GM21381 (cell line): ENCODE measurements around the gene MRPL10.
A peak's percentile ranks its signal among the peaks of the same experiment; 100 is the strongest.

Source experiments
- ATAC-seq: cut with Tn5 transposase; IDR thresholded peaks from one replicate; pipeline ENCODE4 v1.9.1; 2021; ENCODE audit warnings: mild to moderate bottlenecking, moderate library complexity; ENCODE audit not compliant: unreplicated experiment

The MRPL10 gene

DNA sequence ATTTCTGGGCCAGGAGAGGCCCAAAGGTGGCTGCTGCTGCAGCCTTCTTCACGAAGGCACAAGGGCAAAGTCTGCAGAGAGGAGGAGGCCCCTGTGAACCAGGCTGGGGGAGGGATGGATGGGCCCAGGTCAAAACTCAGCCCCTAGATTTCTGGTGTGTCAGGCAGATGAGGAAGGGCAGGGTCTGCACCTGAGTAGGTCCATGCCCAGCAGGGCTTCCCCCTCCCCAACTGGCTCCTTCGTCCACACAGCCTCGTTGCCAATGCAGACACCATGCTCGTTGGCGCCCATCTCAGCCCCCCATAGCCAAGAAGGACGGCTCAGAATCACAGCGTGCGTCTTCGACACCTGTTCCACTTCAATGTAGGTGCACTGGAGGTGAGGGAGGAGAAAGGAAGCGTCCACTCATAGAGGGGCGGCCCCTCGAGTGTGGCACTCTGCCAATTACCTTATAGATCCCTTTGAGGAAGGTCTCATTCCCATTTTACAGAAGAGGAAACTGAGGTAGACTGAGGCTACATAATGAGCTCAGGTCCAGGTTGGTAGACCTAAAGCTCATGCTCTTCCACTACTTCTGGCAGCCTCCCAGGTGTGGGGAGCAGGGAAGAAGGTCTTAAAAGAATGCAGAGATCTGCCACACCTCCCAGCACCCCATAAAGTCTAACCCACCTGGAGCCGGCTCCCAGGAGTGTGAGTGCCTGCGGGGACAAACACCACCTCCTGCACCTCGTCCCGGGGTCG lies 8.8 kb upstream of the MRPL10 start:
- ATAC-seq, result no peak

DNA sequence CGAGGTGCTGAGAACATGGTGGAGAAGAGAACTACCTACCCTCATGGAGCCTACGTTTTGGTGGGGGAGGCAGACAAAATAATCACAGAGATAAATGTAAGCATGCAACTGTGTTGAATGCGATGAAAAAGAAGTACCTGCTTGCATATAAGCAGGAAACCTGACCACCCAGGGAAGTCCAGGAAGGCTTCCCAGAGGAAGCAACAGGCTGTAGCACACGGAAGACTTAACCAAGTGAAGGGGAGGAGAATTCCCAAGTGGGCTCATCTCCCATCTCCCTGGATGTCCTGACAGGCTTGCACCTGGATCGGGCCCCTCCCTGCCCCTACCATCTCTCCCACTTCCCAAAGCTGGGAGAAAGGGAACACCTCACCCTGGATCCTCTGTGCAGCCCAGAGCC lies 7.7 kb upstream of the MRPL10 start:
- no peak for ATAC-seq

DNA sequence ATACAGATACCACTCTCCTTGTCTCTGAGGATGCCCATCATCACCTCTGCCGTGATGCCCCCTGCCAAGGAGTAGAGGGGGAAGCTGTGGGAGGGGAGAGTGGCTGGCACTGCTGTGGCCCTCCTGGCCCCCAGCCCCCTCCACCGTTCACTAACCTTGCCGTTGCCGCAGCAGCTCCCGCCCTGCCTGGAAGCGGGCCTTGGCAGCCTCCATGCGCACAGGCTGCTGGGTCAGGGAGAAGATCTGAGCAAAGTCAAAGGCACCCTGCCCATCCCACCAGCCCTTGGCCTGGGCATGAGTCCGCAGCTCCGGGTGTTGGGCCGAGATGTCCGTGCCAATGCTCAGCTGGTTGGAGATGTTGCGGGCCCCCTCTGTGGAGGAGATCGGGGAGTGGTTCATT lies 7.3 kb upstream of the MRPL10 start:
- no peak for ATAC-seq

DNA sequence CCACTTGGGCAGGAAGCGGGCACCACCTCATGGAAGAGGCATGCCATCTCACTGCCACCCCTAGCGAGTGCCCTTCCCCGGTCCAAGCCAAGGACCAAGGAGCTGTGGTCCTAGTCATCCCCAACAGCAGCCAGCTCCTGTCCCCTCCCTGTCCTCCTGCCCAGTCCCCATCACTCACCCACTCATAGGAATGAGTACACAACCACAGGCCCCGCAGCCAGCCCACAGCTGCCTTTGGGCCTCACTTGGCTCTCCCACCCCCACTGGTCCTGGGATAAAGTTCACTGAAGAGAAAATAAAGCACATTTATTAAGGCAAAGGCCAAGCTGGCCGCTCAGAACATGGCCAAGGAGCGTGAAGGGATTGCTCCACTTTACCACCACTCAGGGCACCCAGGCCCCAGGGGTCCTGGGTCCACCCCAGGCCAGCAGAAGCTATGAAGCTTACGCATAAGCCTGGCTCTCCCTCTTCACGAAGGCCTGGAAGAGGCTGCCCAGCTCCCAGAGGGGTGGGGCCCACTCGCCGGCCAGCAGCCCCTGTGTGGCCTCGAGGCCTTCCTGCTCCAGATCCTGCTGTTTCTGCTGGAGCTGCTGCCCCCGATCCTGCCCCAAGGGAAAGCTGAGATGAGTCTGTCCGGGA lies 6.2 kb upstream of the MRPL10 start:
- ATAC-seq, result no peak

DNA sequence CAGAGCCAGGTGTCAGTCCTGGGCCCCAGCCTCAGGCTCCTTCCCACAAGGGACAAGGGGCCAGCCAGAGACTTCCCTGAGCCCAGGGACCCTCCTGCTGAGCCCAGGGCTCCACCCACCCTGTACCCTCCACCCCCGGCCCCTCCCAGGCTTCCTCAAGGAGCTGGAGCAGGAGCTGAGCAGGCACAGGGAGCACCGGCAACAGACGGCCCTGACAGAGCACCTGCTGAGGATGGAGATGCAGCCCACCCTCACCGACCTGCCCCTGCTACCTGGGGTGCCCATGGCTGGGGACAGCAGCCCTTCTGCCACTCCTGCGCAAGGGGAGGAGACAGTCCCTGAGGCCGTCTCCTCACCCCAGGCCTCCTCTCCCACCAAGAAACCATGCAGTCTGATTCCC lies 5.3 kb upstream of the MRPL10 start:
- no peak for ATAC-seq

DNA sequence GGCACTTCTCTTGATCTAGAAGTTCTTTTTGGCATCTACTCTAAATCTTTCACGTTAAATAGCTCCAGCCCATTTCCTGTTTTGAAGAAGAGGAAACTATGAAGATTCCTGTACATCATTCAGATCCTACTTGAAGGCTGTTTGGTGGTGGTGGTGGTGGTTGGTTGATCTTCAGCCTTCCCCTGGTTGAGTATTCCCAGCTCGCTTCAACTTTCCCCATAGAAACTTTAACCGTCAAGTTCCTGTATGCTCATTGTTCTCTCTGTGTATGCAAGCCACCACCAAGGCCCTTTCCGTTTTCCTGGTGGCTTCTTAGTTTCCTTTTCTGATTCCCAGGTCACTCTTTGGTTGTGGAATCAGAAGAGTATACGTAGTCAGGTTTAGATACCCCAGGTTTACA lies 3.4 kb upstream of the MRPL10 start:
- ATAC-seq, result no peak

DNA sequence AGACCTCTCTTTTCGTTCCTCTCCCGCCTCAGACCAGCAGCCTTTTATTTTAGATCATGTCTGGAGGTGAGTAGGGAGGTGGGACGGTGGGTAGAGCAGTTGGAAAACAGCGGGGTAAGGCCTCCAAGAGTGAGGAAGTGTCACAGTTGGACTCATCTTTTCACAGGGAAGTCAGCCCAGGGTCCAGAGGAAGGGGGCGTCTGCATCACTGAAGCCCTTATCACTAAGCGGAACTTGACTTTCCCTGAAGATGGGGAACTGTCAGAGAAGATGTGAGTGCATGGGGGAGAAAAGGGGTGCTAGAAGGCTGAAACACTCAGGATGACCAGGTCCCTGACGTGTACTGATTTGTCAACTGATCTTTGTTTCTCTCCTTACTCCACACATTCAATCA lies 590 bp upstream of the MRPL10 start:
- peak; percentile 22 for ATAC-seq

DNA sequence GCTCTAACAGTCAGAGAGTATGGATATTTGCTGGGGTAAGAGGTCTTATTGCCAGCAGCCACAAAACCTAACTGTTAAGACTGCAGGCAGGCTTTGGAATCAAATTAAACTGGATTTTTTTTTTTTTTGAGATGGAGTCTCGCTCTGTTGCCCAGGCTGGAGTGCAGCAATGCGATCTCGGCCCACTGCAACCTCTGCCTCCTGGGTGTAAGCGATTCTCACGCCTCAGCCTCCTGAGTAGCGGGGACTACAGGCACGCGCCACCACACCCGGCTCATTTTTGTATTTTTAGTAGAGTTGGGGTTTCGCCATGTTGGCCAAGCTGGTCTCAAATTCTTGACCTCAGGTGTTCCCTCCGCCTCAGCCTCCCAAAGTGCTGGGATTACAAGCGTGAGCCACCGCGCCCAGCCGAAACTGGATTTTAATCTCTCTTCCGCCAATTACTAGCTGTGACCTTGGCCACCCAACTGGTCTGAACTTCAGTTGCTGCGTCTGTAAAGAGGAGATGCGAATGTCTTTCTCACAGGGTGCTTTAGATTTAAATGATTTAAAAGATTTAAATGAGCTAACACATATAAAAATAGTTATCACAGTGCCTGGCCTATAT lies 842 bp downstream of the MRPL10 start:
- no peak for ATAC-seq

DNA sequence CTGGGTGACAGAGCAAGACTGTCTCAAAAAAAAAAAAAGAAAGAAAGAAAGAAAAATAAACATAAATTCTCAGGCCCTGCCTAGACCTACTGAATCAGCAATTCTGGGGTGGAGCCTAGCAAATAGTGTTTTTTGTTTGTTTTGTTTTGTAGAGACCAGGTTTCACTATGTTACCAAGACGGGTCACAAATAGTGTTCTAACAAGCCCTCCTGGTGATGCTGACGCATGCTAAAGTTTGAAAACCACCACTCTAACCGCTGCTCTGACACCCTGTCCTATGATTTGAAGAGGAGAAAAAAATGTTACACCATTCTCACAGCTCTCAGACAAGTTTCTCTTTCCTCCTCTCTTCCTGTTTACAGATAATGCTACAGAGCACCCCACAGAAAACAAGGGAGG lies 1.5 kb downstream of the MRPL10 start:
- no peak for ATAC-seq

DNA sequence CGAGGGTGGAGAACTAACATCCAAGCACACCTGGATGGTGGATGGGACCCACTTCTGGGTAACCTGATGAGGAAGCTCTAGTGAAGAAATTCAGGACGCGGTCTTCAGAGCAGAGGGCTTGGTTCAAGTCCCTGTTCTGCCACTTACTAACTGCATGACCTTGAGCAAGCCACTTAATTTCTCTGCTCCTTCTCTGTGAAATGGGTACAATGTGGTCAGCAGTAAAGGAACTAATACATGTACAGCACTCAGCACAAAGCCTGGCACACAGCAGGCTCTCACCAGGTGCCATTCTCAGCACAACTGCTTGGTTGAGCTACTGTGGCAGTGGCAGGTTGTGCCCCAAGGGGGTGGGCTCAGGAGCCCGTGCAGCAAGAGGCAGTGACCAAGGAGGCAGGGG lies 7.8 kb downstream of the MRPL10 start:
- ATAC-seq, result no peak

DNA sequence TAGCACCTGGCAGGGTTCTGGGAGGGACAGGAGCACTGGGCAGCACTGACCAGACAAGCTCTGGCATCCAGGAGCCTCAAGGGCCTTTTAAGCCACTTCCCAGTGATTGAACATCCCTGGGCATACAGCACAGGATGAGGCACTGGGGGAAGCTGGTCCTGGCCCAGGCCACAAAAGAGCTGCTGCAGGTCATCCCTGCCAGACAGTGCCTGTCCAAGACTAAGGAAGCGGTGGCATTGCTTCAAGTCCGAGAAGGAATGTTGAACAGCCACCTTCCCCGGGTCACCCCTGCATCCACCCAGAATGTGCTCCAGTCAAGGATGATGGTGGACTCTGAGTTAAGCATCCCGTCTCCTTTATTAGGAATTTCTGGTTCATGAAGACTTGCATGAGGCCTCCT lies 8.6 kb downstream of the MRPL10 start:
- ATAC-seq, result no peak

DNA sequence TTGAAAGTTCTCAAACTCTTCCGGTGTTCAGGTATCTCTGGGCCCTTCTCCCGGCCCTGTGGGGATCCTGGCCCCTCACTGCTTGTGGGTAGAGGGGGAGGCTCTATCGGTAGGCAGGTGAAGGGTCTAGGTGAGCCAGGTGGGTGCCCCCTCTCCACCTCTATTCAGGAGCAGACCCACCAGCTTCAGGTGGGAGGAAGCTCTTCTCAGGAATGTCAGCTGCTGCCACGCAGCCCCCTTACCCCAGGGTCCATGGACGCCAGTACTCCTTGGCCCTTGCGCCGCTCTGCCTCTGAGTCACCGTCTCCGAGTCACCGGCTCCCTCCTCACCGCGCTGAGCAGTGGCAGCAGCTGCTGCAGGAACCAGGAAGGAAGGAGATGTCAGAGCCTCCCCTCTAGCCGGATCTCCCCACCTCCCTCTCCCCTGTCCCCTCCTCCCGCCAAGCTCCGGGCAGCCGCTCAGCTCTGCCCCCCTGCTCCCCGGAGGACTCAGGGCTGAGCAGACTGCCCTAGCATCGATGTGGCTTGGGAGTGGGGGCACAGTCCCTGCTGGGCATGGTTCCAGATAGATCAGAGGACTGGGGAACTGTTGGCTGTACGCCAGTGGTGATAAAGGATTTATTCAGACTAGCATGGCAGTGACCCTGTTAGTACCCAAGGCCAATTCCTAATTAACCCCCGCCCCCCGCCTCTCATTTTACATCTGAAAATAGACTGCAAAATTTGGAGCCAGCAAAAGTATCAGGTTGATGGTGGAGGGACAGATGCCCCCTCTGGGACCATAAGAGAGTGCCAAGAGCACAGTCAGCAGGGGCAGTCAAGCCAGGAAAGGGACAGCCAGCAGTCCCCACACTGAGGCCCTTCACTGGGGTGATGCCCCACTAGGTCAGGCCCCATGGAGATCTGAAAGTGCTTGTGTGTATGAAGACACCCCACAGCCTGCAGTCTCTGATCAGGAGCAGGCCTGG lies 9.6 kb downstream of the MRPL10 start, which contains the start of gene OSBPL7:
OSBPL7 (minus strand) TSS at position 371 of the 968 bp plus-strand sequence. CDS start 1,516 bp downstream, outside the sequence.
- peak; percentile 78 for ATAC-seq

DNA sequence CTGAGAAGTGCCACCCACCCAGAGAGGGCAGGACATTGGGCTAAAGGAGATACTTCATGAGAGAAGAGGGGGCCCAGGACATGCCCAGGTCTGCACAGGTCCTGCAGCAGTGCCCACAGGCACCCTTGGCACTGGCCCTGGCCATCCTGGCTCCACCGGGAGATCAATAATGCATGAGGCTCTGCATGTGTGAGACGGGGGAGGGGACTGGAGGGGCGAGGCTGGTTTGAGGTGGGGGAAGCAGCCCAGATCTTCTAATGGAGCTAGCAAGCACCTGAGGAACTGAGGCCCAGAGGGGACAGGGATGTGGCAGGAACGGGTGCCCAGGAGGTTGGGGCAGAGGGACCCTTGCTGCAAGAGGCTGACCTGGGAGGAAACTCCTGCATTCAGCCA lies 10.3 kb downstream of the MRPL10 start:
- ATAC-seq, result no peak

DNA sequence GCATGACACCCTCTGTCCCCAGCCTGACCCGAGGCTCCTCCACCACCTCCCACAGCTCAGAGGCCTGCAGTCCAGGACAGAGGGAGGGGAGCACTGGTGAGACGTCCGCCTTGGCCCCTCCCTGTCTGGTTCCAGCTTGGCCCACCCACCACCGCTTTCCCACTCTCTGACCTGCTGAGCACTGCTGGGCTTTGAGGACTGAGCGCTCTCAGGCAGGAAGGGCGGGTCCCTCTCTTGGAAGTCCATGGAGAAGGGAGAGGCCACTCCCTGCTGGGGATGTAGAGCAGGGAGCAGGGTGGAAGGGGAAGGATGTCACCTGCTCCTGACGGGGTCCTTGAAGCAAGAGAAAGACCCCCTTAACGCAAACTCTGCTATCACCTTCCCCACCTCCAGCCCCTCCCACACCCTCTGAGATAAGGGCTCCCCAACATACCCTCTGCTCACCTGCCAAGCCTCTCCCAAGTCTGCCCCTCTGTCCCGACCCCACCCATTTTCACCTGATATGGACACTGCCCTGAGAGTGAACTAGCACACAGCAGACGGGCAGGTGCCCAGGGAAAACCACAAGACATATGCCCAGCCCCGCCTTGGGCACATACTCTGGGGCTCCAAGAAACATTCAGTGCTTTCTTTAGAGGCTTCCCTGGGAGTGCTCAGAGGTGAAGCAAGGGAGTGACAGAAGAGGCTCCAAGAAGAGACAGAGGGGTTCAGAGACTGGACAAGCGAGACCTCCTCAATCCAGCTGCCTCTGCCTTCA lies 11.1 kb downstream of the MRPL10 start:
- ATAC-seq, result no peak

DNA sequence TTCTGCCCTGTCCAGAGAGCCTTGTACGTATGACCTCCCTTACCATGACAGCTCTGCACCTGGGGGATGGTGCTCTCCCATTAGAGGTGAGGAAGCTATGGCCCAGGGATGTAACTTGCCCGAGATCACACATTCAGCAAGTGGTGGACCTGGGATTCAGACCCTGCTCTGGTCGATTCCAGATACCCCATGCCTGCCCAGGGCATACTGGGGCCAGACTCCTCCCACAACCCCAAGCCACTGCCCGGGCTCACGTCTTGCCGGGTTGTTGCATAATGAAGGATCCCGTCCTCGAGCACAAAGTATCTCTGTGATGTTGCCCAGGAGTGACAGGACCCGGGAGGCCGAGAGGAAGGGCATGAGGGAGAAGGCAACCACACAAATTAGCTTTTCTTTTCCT lies 11.9 kb downstream of the MRPL10 start:
- no peak for ATAC-seq

DNA sequence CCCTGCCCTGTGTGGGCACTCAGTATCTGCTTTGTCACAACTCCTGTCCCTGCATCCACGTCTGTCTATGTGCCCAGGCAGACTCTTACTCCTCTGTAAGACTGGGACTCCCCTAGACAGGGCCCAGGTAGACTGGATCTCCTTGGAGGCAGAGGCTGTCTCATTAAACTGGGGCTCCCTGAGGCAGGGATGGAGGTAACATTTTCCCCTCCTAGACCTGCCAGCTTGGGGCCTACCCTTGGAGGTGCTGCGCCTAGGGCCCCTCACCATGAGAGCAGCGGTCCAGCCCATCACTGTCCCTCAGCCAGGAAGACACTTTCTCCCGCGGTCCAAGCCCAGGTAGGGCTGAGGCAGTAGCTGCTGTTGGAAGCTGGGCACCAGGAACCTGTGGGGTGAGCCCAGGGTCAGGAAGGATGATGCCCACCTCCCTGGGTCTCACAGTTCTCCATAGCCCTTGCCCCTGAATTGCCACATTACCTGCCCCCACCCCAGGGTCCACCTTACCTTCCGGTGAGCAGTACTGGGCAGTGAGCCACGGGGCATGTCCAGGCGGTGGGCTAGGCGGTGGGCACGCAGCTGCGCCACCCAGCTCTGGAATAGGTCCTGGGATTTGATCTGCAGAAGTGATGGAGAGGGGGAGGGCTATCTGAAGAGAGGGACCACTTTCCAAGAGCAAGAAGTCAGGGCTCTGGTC lies 13.2 kb downstream of the MRPL10 start:
- no peak for ATAC-seq

DNA sequence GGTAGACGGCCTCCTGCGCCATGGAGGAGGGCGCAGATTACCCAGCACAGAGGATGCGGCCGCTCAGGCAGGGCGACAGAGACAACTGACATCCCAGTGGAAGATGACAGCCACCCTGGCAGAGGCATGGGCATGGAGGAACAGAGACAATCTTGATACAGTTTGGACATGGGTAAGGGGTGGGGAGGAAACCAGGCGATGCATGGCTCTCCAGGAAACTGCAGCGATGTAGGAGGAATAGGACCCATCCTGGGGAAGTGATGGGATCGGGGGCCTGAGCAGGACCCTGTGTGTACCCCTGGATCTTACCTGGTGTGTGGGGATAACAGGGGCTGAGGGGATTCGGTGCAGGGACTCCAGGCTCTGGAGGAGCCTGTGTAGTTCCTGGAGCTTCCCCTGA lies 14.4 kb downstream of the MRPL10 start:
- ATAC-seq, result no peak

DNA sequence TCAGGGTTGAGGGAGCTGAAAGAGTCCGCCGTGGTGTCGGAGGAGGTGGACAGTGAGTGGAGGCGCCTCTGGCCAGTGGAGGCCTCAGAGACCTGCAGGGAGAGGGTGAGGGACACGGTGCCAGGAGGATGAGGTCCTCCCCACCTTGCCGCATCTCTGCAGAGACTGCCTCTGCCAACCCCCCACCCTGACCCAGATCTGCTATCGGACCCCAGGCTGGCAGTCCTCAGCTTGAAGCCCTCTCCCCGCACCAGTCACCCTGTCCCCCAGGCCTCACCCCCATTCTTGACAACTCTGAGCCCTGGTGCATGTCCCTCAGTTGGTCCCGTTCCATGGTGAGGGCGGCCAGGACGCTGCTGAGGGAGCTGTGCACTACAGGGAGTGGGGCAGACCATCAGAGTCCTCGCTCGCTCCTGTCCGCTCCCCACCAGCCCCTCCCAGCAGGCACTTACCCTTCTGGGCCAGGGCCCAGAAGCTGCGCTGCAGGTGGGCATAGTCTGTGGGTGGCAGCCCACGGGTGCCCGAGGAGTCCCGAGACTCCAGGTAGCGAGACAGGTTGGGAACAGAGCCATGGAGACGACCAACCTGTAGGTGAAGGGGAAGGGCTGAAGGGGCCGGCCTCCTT lies 15.1 kb downstream of the MRPL10 start:
- no peak for ATAC-seq
